Left cardiac atrium (tissue), 4 donors: Measurements from ENCODE around the gene EDA. TPM values are rescaled to one million over a fixed set of nuclear protein-coding genes. Genes with fewer than 3 reads are reported as not detected.
"Not testable (repeated sequence)": the region's sequence is repeated elsewhere in the genome, so short reads cannot be mapped to it uniquely, and the experiment has no call there.

Source experiments
- ATAC-seq, 2 donors: fragments of 200-7000 bp; cut with Tn5 transposase; one replicate each; pipeline ENCODE4 v1.9.1; 2020; ENCODE audit warnings: mild to moderate bottlenecking in 2 of 2, moderate library complexity in 2 of 2
- DNase-seq: peaks from one replicate; pipeline ENCODE4 v3.0.0-alpha.2; 2020
- intact Hi-C, 2 donors: fragments of 100-400 bp; cut with DNase I; formaldehyde crosslinking; loops; one replicate each; pipeline versions ENCODE4 v1.14.1 to v1.15.1; 2022 to 2023
- total RNA-seq, 2 donors: library from RNA; stranded (reverse); fragmentation: NEBNext Ultra II Directional; extraction: Animal tissue kit (Norgen Biotek cat#: 25700); gene quantifications; one replicate each; pipeline ENCODE4 v1.2.1, GENCODE V29; 2021
- donor health status: DM: no; HTN: yes; CAD: no.
- donor health status: DM: no; HTN: yes; CAD: no; lungs with severe emphysema.
- donor health status: DM: yes; HTN: yes; CAD: no.
- donor health status: Dilated cardiomyopathy.

The EDA gene
- total RNA-seq, 2 donors from 2014 or later = 13.7 to 17.5 TPM

- ATAC-seq = no peak
- DNase-seq = no peak
- intact Hi-C loops = no loop called here
Observed at GRCh38 chrX:69718102-69718501, 102.2 kb downstream of the EDA start.

DNA sequence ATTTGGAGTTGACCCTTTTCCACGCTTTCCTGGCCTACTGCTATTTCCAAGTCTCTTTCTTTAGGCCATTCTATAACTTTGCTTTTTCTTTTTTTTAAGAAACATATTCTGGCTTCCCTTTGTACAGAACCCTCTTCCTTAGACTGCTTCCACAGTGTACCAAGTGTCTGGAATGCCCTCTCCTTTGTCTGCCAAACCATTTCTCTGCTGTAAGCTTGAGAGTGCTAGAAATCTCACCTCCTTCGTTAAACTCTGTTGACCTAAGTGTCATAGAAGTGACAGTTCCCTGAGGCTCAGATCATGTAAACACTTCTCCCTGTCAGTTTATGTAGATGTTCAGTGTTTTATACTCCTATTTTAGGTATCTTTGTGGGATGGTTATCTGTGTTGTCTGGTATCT is 108.4 kb downstream of the EDA start:
- intact Hi-C loops = no loop called here
- ATAC-seq (peak; percentile 72 to 74), DNase-seq (no peak)

- DNase-seq (no peak), ATAC-seq (no peak)
- intact Hi-C loops = no loop called here
Observed at GRCh38 chrX:69740317-69740716, 124.4 kb downstream of the EDA start.

DNA sequence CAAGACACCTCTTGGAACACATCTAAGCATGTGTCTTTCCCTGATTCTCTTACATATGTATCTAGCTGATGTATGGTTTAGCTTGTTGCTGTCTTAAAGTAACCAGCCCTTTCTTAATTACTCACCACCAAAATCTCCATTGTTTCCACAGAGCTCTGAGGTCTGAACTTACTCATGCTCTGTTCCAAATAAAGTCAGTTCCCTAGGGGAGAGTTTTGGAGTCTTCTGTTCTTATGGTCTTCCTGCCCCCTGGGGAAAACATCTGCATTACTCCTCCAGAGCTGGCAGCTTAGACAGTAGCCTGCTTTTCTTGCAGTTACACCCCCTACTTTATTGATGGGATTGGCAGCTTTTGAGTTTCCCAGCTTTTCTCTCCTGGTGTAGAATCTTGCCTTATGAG is 125.8 kb downstream of the EDA start:
- DNase-seq (no peak), ATAC-seq (no peak)
- intact Hi-C loops = no loop called here

GRCh38 chrX:69746051-69746450 is 130.1 kb downstream of the EDA start:
- ATAC-seq (no peak), DNase-seq (no peak)
- intact Hi-C loops = no loop called here

GRCh38 chrX:69748055-69748454 is 132.1 kb downstream of the EDA start:
- intact Hi-C loops = no loop called here
- DNase-seq (no peak), ATAC-seq (no peak)

- no peak for ATAC-seq
- intact Hi-C loops = no loop called here
Observed at GRCh38 chrX:69759921-69760625, 144.2 kb downstream of the EDA start.

GRCh38 chrX:69761633-69762032 is 145.7 kb downstream of the EDA start:
- ATAC-seq = no peak
- intact Hi-C loops = no loop called here

More at GRCh38 chrX:69759921-69760625, 144.2 kb downstream of the EDA start:
- no peak for DNase-seq

DNA sequence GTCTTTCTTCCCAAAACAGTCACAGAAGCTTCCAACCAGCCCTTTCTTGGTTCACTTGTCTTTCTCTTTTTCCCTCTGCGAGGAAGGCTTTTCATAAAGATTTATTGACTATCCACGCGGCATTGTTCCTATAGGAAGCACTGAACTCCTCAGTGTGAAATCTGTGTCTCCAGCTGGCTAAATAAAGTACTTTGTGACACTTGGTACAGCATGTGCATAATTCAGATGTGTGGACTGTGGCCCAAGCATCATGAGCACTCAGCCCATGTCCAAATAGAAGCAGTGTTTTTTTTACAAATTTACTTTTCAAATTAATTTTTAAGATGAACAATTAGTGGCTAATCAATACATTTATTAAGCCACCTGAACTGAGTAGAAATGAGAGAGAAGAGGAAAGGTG is 146.4 kb downstream of the EDA start:
- ATAC-seq = no peak
- intact Hi-C loops = no loop called here
- no peak for DNase-seq

More at GRCh38 chrX:69761633-69762032, 145.7 kb downstream of the EDA start:
- no peak for DNase-seq

DNA sequence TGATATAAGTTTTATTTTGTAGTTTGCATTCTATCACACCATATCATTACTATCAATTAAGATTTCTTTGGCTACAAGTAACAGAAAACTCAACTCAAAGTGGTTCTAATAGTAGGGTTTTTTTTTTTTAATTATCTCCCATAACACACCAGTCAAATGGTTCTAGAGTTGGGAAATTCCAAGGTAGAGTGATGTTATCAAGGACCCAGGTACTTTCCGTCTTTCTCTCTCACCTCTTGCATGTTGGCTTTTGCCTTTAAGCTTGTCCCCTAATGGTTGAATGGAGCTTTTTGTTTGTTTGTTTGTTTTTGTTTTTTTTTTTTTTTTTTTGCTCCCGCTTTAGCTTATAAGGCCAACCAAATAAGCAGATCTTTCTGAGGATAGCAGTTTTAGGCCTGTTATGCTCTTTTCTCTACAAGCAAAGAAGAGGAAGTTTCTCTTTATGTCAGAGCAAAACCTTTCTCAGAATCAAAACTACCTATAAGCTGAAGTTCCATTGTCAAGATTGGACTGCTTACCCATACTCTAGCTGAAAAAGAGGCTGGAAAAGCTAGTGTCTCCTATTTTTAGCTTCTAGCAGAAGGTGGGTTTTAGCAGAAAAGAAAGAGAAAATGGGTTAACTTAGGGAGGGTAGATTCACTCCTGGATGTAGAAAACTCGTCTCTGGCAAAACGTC is 177.5 kb downstream of the EDA start:
- intact Hi-C loops = no loop called here
- no peak for ATAC-seq
- DNase-seq = no peak

DNA sequence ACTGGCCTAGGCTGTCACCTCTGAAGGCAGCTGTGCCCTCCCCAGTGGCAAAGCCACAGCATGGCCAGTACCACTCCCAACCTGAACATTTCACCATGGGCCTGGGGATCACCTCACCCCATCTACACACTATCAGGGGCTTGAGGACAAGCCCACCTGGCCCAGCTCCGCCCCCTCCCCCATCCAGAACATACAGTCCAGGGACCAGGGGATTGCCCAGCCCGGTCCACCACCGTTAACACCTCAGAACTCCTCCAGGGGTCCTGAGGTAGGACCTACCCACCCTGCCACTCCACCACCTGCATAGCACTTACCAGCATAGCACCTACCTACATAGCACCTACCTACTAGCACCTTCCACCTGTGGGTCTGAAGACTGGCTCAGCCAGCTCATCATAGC is 179.8 kb downstream of the EDA start:
- DNase-seq (no peak), ATAC-seq (no peak)
- intact Hi-C loops = no loop called here

- no peak for ATAC-seq
- no peak for DNase-seq
- intact Hi-C loops = no loop called here
Observed at GRCh38 chrX:69807400-69807799, 191.5 kb downstream of the EDA start.

DNA sequence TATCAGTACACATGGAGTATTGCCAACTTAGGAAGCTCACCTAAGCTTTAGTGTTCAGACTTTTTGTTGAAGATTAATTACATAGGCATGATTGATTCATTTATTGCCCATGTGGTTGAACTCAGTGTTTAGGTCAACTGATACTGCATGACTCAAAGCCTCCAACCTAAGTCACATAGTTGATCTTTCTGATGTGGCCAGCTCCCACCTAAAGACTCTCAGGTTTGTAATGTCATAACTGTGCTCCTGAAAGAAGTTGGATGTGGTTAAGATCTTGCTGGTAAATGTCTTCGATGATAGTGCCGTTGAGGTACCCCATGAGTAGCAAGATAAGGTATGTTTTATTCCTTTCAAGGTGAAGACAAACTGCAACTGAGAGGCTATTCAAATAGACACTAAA is 192.5 kb downstream of the EDA start:
- no peak for ATAC-seq
- intact Hi-C loops = no loop called here

GRCh38 chrX:69813677-69814076 is 197.8 kb downstream of the EDA start:
- intact Hi-C loops = no loop called here
- ATAC-seq = no peak
- DNase-seq = no peak

More for the DNA sequence above, 192.5 kb downstream of the EDA start:
- DNase-seq = no peak

GRCh38 chrX:69815063-69815462 is 199.2 kb downstream of the EDA start:
- ATAC-seq = no peak
- no peak for DNase-seq
- intact Hi-C loops = no loop called here

- intact Hi-C loops = no loop called here
- no peak for ATAC-seq
- DNase-seq = no peak
Observed at GRCh38 chrX:69815519-69815918, 199.6 kb downstream of the EDA start.

DNA sequence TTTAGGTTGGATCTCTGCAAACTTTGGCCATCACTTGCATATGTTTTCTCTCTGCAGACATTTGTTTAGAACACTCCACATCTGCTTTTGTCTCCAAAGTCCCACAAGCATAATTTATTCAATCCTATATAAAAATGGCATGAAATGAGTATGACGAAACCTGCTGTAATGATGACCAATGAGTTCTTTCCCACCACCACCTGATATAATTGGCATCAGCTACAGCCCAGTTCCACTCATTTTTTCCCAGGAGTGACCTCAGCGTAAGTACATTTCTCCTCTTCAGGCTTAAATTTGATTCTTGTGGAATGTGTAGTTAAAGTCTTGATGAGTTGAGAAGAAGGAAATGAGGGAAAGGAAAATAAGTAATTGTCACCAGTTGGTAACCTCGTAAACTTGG is 228.7 kb downstream of the EDA start:
- DNase-seq (no peak), ATAC-seq (no peak)
- intact Hi-C loops = no loop called here

DNA sequence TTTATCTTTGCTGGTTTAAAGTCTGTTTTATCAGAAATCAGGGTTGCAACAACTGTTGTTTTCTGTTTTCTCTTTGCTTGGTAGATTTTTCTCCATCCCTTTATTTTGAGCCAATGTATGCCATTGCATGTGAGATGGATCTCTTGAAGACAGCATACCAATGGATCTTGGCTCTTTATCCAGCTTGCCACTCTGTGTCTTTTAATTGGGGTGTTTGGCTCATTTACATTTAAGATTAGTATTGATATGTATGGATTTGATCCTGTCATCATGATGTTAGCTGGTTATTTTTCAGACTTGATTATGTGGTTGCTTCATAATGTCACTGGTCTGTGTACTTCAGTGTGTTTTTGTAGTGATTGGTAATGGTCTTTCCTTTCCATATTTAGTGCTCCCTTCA is 244.1 kb downstream of the EDA start:
- DNase-seq, ATAC-seq, intact Hi-C loops: not testable (repeated sequence)

DNA sequence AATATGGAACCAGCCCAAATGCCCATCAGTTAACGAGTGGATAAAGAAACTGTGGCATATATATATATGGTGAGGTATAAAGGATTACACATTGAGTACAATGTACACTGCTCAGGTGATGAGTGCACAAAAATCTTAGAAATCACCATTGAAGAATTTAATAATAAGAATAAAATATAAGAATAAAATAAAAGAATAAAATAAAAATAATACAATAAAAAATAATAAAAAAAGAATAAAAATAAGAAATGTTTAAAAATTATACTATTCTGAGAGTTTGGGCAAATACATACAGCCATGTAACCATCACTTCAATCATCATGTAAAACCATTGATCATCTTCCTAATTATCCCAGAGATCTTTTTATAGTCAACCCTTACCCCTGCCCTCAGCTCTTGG is 260.3 kb downstream of the EDA start:
- DNase-seq (no peak), ATAC-seq (no peak)
- intact Hi-C loops = no loop called here

DNA sequence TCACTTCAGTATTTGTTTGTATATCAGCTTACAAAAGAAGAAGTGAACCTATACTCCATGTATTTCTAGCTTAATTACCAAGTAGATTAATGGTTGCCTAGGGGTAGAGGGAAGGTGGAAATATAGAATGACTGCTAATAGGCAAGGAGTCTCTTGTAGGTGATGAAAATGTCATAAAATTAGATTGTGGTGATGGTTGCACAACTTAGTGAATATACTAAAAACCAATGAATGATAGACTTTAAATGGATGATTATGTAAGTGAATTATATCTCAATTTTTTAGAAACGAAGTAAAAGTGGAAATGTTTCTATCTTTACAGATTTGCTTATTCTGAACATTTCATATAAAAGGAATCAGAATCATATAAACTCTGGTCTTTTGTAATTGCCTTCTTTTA is 268.3 kb downstream of the EDA start:
- ATAC-seq (no peak), DNase-seq (no peak)
- intact Hi-C loops = no loop called here

GRCh38 chrX:69896046-69896445 is 280.1 kb downstream of the EDA start:
- intact Hi-C loops = no loop called here
- no peak for ATAC-seq
- no peak for DNase-seq
